GM21737 (cell line): ENCODE measurements around the gene KANSL1L.
A peak's percentile ranks its signal among the peaks of the same experiment; 100 is the strongest.
"Not testable (repeated sequence)": the region's sequence is repeated elsewhere in the genome, so short reads cannot be mapped to it uniquely, and the experiment has no call there.

ENCODE experiments used
- ATAC-seq: cut with Tn5 transposase; IDR thresholded peaks from one replicate; pipeline ENCODE4 v1.9.1; 2021; ENCODE audit warnings: mild to moderate bottlenecking, moderate library complexity; ENCODE audit not compliant: unreplicated experiment

KANSL1L gene

DNA sequence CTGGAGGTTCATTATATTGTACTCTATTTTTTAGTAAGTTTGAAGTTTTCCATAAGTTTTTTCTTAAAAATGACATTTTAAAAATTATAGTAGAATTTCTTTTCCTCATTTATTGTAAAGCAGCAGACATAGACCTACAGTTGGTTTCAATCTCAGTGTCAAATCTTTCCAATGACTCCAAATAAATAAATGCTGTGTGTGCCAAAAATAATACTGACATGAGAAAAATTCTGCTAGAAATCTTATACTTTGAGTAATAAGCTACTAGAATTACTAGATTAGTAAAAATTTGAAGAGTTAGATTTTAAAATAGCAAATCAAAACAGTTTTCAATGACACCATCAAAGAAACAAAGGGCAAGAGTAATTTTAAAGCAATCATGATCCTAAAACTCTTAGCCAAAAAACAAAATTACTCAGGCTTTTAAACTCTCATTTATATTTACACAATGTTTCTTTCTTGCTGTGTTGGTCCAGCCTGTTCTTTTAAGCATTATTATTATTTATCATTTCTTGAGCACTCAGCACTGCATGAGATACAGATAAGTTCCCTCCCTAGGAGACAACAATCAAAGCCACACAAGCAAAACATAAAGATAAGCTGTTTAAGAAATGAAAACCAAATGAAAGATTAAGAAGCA is 8.3 kb upstream of the KANSL1L start:
- no peak for ATAC-seq

DNA sequence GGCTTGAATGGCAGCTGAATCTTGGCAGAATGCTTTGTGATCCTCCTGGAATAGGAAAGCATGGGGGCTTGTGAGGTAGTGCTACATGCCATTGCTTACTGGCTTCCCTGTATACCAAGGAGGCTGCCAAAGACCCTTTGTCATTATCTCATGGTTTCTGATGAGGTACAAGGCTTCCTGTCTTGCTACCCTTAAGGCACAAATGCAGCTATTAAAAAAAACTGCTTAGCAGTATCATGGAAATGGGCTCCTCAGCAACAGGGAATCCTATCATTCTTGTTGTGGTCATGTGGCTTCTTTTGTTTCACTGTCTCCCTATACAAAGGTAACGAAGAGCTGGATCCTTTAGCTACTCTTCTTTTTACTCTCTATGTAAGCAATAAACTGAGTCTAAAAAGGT is 6.6 kb upstream of the KANSL1L start:
- ATAC-seq: no peak

DNA sequence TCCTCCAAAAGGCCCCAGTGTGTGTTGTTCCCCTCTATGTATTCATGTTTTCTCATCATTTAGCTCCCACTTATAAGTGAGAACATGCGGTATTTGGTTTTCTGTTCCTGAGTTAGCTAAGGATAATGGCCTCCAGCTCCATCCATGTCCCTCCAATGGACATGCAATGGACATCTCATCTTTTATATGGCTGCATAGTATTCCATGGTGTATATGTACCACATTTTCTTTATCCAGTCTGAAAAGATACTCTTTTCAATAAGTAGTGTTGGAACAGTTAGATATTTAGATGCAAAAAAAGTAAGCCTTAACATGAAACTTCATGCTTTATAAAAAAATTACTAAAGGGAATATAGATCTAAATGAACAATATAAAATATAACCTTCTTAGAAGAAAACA is 5.9 kb upstream of the KANSL1L start:
- ATAC-seq: not testable (repeated sequence)

DNA sequence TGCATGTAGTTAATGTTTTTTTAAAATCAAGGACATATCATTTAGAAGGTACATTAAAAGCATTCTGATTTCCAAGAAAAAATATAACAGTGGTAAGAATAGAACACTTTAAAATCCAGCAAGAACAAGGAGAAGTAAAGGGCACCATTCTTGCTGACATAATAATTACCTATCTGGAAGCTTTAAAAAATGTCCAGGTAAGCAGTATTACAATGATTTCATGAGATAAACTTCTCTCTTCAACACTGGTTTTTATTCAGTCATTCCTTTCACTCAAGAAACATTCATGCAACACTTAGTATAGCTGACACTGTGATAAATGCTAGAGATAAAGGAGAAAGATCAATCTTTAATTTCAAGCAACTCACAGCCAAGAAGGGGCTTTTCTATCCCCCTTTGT is 2.9 kb upstream of the KANSL1L start:
- no peak for ATAC-seq

DNA sequence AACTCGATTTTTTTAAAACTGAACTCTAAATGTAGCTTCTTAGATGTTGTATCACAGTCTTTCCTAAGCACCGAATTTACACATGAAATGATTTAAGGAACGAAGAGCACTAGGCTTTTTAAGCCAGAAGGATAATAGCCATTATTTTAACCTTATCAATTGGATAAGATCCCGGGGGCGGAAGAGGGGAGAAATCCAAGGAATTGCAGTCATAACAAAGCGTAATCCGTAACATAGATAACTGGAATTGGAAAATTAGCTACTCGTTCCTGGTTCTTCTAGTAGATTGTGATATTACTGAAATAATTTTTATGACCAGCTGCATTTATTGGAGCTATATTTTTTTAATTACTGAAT is 988 bp upstream of the KANSL1L start:
- ATAC-seq: no peak

DNA sequence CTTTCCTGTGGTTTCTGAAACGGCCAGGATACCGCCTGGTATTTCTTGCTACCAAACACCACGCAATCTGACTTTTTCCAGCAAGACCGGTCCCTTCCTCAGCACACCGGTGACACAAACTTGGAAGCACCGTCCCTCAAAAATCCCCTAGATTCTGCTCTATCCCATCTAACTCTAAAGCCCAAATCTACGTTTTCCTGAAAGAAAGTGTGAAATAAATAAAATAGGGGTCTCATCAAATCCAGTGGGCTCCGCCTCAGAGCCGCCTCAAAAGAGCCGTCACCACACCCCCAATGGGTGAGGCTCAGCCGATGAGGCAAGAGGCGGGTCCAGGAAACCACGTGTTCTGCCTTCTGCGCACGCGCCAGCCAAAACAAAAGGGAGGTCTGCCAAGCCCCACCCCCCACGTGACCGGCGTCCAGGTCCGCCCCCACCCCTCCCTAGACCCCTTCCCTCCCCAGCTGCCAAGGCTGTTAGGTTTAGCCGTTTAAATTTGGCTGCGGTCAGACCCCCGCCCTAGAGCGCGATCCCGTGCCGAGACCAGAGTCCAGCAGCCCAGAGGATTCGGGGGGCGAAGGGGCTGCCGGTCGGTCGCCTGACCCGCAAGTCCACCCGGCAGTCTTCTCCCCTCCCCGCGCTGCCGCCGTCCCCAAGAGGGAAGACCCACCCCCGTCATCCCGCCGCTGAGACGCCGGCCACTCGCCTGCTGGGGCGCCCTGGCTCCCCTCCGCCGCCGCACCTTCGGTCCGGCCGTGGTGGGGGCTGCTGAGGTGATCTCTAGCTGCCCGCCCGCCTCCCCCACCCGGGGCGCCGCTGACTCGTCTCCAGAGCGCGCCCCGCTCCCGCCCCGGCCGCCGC is 534 bp downstream of the KANSL1L start:
- peak; percentile 63 for ATAC-seq

DNA sequence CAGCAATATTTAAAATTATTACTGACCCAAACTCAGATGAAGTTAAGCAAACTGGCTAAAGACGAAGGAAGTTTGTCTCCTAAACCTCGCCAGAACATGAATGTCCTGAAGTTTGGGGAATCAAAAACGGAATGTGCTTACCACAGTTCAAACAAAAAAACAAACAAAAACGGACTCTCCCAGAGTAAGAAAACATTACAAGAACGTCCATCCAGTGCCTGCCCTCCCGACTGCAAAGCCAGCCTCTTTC is 1.1 kb downstream of the KANSL1L start:
- no peak for ATAC-seq

DNA sequence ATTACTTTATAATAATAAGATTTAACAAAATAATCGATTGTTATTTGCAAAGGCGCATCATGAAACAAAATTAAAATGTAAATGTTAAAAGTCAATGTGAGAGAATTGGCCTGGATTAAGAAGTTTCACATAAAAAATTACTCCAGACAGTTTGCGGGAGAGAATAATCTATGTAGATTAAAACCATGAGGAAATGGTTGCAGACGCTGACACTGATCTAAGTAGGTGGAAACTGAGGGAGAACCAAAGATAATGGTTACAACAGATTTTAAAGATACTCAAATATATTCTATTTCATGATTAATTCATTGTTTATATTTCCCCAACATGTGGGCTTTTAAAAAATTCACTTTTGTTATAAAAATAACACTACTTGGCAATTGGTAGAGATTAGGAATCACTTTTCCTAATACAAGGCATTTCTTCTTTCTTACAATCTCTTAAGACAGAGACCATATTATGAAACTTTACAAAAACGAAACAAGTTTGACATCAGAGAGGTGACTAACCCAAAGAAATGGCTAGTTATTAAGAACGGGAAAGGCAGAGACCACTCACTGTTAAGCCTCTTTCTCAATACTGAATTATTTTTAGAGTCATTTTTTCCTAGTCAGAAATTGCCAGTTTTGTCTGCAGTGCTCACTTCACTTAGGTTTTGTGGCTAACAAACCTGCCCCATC is 1.6 kb downstream of the KANSL1L start:
- peak; percentile 23 for ATAC-seq

DNA sequence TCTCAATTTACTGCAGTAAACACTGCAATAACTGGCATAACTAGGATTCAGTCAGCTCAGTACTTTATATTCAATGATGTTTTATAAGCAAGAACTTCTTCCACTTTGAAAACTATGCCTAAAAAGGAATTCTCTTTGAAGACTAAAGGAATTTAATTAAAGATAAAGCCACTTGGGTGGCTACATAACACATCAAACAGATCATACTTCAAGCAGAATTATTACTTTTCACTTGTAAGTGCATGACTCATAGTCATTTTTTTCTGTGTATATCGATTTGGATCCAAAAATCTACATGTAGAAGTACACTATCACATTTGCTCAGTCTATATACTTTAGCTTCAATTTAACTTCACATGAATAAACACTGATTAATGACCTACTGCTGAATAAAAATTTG is 4.0 kb downstream of the KANSL1L start:
- no peak for ATAC-seq

DNA sequence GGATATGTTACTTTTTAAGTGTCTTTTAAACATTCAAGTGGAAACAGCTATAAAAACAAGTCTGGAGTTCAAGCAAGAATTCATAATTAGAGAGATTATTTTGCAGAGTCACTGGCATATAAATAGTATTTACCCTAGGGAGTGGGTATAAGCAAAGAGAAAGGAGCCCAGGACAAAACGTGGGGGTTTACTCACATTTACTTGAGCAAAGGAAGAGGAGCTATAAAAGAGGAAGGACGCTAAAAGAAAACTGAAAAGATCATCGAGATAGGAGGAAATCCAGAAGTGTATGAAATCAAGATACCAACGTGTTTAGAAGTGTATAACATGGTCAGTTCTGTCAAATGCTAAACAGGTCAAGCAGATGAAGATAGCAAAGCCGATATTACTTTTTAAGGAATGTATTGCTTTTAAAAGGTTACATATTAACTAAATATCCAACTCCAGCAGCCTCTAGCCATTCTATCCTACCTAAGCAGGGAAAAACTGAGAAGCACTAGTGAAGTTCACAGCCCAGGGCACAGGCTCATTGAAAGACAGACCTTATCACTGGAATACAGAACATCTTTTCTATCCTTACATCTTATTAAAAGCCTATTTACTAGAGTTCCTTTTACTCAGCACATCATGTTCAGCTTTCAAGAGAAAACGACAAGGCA is 8.6 kb downstream of the KANSL1L start:
- no peak for ATAC-seq

DNA sequence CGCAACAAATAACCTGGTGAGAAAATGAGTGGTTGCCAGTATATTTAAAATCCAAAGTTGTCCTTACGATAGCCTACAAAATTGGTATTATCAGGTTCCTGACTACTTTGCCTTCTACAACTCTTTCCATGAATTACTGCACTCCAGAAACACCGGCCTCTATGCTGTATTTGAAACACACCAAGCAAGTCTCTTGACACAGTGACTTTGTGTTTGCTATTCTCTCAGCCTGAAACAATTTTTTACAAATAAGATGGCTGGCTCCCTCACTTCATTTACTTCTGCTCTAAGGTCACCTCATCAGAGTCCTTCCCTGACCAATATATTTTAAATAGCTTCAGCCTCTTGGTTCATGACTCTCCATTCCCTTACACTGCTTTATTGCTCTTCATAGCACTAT is 12.2 kb downstream of the KANSL1L start:
- no peak for ATAC-seq

DNA sequence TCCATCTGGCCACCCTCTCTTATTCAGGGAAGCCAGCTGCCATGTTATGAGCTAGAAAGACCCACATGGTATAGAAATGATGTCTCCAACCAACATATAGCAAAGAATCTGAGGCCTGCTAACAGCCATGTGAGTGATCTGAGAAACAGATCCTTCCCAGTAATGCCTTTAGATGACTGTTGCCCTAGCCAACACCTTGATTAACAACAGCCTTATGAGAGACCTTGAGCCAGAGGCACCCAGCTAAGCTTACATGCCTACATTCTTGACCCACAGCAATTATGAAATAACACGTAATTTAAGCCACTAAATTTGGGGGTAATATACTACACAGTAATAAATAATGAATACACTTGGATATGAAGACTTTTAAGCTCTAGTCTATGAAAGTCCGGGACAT is 13.0 kb downstream of the KANSL1L start:
- no peak for ATAC-seq

DNA sequence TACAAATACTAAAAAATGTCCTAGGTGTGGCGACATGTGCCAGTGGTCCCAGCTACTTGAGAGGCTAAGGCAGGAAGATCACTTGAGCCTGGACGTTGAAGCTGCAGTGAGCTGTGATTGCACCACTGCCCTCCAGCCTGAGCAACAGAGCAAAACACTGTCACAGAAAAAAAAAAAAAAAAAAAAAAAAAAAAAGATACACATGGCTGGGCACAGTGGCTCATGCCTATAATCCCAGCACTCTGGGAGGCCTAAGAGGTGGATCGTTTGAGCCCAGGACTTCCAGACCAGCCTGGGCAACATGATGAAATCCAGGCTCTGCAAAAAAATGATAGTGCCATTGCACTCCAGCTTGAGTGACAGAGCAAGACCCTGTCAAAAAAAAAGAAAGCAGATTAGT is 13.7 kb downstream of the KANSL1L start:
- no peak for ATAC-seq

DNA sequence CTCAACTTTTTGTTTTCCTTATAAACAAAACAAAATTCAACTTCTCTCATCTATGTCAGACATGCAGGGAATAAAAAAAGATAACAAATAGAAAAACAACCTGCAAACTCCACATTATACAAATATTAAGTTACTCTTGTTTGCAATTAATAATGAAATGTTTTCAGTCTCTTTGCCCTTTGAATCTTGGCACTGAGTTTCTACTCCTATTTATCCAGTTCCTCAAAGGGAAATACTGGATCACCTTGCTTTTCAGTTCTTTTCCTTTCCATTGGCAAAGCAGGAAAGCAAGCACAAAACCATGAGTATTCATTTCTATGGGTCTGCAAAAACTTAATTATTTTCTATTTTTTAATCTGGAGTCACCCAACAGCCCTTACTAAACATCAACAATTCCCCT is 23.6 kb downstream of the KANSL1L start:
- no peak for ATAC-seq

DNA sequence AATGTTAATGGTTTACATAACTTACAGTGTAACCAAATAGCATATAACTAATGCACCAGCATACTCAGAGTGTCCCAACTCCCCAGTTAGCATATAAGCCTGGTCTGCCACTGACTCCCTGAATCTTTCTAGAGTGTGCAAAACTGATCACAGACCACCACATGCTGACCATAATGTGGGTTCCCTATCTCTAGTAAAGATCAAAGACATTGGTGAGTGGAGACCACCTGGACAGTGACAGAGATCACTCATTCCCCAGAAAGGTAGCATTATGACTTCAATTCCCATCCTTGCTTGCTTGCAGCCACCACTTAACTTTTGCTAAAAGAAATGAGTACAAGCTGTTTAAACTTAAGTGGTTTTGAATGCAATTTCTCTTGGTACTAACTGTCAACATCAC is 39.0 kb downstream of the KANSL1L start:
- no peak for ATAC-seq

DNA sequence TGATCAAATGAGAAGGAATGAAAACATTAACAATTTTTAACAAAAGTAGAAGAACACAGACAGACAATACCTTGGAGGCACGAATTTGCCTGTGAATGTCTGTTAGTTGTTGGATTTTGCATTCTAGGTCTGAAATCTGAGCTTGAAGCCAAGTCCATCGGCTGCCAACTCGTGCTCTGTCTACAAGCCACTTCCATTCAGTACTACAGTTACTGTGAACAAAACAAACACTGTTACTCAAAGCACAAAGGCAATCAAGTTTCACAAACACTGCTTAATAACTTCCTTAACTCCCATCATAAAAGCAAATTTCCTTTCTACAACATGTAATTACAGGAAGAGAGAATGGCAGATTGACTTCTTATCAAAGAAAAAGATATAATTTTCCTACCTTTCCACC is 42.2 kb downstream of the KANSL1L start:
- ATAC-seq: no peak

DNA sequence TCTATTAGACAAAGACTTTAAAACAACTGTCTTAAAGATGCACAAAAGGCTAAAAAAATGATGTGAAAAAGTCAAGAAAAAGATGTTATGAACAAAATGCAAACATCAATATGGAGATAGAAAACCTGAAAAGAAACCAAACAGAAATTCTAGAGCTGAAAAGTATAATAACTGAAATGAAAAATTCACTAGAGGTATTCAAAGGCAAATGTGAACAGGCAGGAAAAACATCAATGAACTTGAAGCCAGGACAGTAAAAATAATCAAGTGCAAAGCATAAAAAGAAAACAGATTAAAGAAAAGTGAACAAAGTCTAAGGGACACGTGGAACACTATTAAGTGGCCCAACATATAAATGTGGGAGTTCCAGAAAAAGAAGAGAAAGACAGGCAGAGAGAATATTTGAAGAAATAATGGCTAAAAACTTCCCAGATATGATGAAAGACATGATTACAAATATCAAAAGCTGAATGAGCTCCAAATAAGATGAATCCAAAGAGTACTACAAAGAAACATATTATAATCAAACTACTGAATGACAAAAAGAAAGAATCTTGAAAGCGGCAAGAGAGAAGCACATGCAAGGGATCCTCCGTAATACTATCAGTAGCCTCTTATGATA is 57.5 kb downstream of the KANSL1L start:
- ATAC-seq: no peak

DNA sequence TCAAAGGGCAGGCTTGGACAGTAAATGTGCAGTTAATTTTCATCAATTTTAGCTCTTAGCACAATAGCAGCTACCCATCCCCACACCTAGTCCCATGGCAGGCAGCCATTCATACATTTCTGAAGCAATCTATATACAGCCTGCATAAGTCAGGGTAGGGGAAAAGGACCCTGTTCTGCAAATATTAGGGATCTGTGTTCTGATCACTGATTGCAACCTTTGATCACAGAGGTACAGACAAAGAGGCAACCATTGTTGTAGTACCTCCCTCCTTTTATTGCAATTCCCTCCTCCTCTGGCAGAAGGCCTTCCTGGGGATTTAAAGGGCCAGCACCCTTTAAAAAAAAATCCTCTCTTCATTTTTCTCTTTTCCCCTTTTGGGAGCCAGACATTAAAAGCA is 58.3 kb downstream of the KANSL1L start:
- ATAC-seq: no peak

DNA sequence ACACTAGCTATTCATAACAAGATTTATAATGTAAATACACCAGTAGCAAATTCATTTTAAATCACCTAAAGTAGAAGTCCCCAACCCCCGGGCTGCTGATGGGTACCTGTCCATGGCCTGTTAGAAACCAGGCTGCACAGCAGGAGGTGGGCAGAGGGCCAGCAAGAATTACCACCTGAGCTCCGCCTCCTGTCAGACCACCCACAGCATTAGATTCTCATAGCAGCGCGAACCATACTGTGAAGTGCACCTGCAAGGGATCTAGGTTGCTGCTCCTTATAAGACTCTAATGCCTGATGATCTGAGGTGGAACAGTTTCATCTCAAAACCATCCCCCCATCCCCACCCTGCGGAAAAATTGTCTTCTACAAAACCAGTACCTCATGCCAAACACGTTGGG is 71.3 kb downstream of the KANSL1L start:
- no peak for ATAC-seq

DNA sequence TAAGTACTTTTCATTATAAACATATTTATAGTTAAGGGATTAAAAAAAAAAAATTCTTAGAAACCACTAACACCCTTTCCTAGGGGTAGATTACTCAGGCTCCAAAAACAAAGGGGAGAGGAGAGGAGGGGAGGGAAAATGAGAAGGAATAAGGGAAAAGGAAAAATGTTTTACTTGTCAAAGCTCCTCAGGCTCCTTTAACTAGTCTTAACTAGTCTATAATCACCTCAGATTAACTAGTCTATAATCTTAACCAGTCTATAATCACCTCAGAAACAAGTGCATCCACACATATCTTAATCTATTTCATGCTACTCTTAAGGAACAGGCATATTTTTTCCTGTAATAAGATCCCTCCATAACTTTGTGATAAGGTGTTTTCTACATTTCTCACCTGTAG is 76.4 kb downstream of the KANSL1L start:
- no peak for ATAC-seq

DNA sequence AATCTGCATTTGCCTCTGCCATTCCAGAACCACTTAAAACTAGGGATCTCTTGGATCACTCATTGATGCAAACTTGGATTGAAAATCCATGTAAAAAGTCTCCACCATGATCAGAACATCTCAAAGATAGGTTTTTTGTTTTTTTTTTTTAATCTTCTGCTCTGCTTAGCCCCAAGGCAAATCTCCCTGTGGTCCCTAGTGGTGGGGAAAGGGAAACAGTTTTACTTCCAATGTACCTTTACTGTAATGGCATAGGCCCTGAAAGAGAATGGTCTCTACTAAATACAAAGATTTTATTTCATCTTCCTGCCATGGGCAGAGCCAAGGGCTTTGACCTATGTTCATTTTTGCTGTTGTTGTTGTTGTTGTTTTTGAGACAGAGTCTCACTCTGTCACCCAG is 78.4 kb downstream of the KANSL1L start:
- no peak for ATAC-seq

DNA sequence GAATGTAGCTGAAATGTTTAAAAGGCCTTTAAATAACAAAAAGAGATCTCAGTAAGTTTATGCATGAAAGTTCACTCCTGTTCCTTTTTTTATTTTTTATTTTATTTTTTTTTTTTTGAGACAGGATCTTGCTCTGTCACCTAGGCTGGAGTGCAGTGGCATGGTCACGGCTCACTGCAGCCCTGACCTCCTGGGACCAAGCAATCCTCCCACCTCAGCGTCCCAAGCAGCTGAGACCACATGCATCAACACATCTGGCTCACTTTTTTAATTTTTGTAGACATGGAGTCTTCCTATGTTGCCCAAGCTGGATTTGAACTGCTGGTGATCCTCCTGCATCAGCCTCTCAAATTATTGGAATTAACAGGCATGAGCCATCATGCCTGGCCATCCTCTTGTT is 84.3 kb downstream of the KANSL1L start:
- ATAC-seq: no peak
